IMR-90 (cell line): Measurements from ENCODE around the gene CHRNB4.

Source experiments
- CTCF ChIP-seq: conservative IDR thresholded peaks from 2 replicates; pipeline ENCODE4 v1.5.1; 2012; ENCODE audit warnings: mild to moderate bottlenecking, low read depth, low read length, improper control_type of control experiment
- POLR2A ChIP-seq: IDR thresholded peaks from 2 replicates; pipeline ENCODE4 v1.6.1; 2012; ENCODE audit warnings: mild to moderate bottlenecking, low read depth, low read length
- RAD21 ChIP-seq: IDR thresholded peaks from 2 replicates; pipeline ENCODE4 v1.6.1; 2012; ENCODE audit warnings: low read length, improper control_type of control experiment
- SMC3 ChIP-seq: fragments of 150-350 bp; IDR thresholded peaks from 2 replicates; pipeline ENCODE4 v1.6.1; 2016; ENCODE audit warnings: low read depth, mild to moderate bottlenecking, antibody characterized with exemption, low read length, moderate library complexity
- USF2 ChIP-seq: fragments of 150-350 bp; IDR thresholded peaks from 2 replicates; pipeline ENCODE4 v1.6.1; 2017; ENCODE audit warnings: mild to moderate bottlenecking, antibody characterized with exemption, low read length, low read depth

GRCh38 chr15:78636378-78636859 is 4.6 kb downstream of the CHRNB4 start:
- TF ChIP-seq USF2 (no peak), POLR2A (no peak), CTCF (no peak), RAD21 (no peak), SMC3 (no peak)
